Measurements from ENCODE around the gene MAP2K3.

DNA sequence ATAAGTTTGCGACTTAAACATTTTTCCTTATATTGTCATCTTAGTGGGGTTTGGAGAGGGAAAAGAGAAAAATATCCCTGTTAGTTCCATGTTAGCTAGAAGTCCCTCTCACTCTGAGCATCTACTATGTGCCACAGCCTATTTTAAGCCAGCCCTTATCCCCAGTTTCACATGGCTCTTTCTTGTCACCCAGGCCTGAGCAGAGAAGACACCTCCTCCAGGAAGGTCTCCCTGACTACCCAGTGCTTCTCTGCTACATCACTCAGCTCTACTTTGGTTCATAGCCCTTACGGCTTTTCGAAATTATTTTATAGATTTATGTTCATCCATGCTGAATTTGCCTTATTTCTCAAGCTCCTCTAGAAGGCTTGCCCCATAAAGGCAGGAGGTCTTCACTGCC is 7.2 kb upstream of the MAP2K3 start:
- TF ChIP-seq, protein P1, sequence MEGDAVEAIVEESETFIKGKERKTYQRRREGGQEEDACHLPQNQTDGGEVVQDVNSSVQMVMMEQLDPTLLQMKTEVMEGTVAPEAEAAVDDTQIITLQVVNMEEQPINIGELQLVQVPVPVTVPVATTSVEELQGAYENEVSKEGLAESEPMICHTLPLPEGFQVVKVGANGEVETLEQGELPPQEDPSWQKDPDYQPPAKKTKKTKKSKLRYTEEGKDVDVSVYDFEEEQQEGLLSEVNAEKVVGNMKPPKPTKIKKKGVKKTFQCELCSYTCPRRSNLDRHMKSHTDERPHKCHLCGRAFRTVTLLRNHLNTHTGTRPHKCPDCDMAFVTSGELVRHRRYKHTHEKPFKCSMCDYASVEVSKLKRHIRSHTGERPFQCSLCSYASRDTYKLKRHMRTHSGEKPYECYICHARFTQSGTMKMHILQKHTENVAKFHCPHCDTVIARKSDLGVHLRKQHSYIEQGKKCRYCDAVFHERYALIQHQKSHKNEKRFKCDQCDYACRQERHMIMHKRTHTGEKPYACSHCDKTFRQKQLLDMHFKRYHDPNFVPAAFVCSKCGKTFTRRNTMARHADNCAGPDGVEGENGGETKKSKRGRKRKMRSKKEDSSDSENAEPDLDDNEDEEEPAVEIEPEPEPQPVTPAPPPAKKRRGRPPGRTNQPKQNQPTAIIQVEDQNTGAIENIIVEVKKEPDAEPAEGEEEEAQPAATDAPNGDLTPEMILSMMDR (IDR thresholded peaks at IDR 0.05) = no peak
- TF ChIP-seq POLR2A (IDR thresholded peaks at IDR 0.05) = no peak
